ENCODE measurements around the gene DPM2.
A peak's percentile ranks its signal among the peaks of the same experiment; 100 is the strongest.

DPM2 gene

GRCh38 chr9:127955294-127956015 lies 17.8 kb upstream of the DPM2 start:
- DNase-seq = peak in 6 of 14 donors; percentile 49 to 86 (median 58)

GRCh38 chr9:127954831-127955293 lies 17.2 kb upstream of the DPM2 start:
- peak in 7 of 14 donors; percentile 36 to 58 (median 52) for DNase-seq

- DNase-seq = no peak
Measured at GRCh38 chr9:127953768-127954505, 16.3 kb upstream of the DPM2 start.

GRCh38 chr9:127953154-127953553 lies 15.5 kb upstream of the DPM2 start:
- no peak for DNase-seq

GRCh38 chr9:127950513-127951289 lies 13.0 kb upstream of the DPM2 start:
- peak in 13 of 14 donors; percentile 45 to 97 (median 93) for DNase-seq

- DNase-seq = peak in 11 of 14 donors; percentile 36 to 79 (median 56)
Measured at GRCh38 chr9:127949827-127950512, 12.3 kb upstream of the DPM2 start.

GRCh38 chr9:127947841-127948710 lies 10.4 kb upstream of the DPM2 start:
- peak in 2 of 14 donors; percentile 57 to 65 for DNase-seq

- no peak for DNase-seq
Measured at GRCh38 chr9:127946728-127947127, 9.1 kb upstream of the DPM2 start.

GRCh38 chr9:127945942-127946341 lies 8.3 kb upstream of the DPM2 start:
- DNase-seq = peak in 1 of 14 donors; percentile 31

- DNase-seq = no peak
Measured at GRCh38 chr9:127945338-127945737, 7.7 kb upstream of the DPM2 start.

- DNase-seq = peak in 1 of 14 donors; percentile 39
Measured at GRCh38 chr9:127944586-127945218, 7.0 kb upstream of the DPM2 start.

- peak in 12 of 14 donors; percentile 66 to 86 (median 76) for DNase-seq
Measured at GRCh38 chr9:127943731-127944144, 6.1 kb upstream of the DPM2 start.

GRCh38 chr9:127943011-127943662 lies 5.5 kb upstream of the DPM2 start:
- peak in 1 of 14 donors; percentile 60 for DNase-seq

- DNase-seq = peak in 9 of 14 donors; percentile 20 to 71 (median 51)
Measured at GRCh38 chr9:127942216-127943010, 4.8 kb upstream of the DPM2 start.

GRCh38 chr9:127941961-127942215 lies 4.2 kb upstream of the DPM2 start:
- DNase-seq = no peak

- DNase-seq = peak in 1 of 14 donors; percentile 30
Measured at GRCh38 chr9:127941062-127941960, 3.7 kb upstream of the DPM2 start.

GRCh38 chr9:127940593-127940992 lies 2.9 kb upstream of the DPM2 start:
- no peak for DNase-seq

GRCh38 chr9:127938298-127938690 lies 640 bp upstream of the DPM2 start:
- DNase-seq = no peak

- no peak for DNase-seq
Measured at GRCh38 chr9:127937056-127937387, 632 bp downstream of the DPM2 start.
